Activated T-cell treated with anti-CD3 and anti-CD28 coated beads, Interleukin-2, amount 50 U/mL, for 48 hours (primary cell): ENCODE data around the gene TRA2A.

Source experiments
- DNase-seq, 2 experiments: peaks; one replicate each; pipeline ENCODE4 v3.0.0-alpha.2; 2020

TRA2A gene

GRCh38 chr7:23469150-23469960 lies 62.4 kb downstream of the TRA2A start:
- peak; percentile 54 to 57 for DNase-seq

- peak; percentile 46 to 54 for DNase-seq
Observed at GRCh38 chr7:23468526-23469149, 63.1 kb downstream of the TRA2A start.

- peak; percentile 45 to 53 for DNase-seq
Observed at GRCh38 chr7:23467806-23468525, 63.8 kb downstream of the TRA2A start.

GRCh38 chr7:23467291-23467805 lies 64.4 kb downstream of the TRA2A start:
- DNase-seq, result no peak

- no peak for DNase-seq
Observed at GRCh38 chr7:23462846-23463245, 68.9 kb downstream of the TRA2A start.

GRCh38 chr7:23458044-23458443 lies 73.7 kb downstream of the TRA2A start:
- DNase-seq, result no peak

- no peak for DNase-seq
Observed at GRCh38 chr7:23456093-23456492, 75.7 kb downstream of the TRA2A start.

GRCh38 chr7:23454881-23455526 lies 76.8 kb downstream of the TRA2A start:
- no peak for DNase-seq
